PC-9 (cell line): ENCODE results near the gene HEPACAM. TPM values are rescaled to one million over a fixed set of nuclear protein-coding genes. Genes with fewer than 3 reads are reported as not detected.

Experiments
- BruUV-seq: library from RNA; stranded (reverse); fragments of 400-500 nt; replicated peaks from 2 replicates; lab custom pipeline; 2021; lab: Mats Ljungman, UMichigan
- CTCF ChIA-PET: fragments of 300-600 bp; sonication (Branson Sonifier 250); formaldehyde crosslinking; loops from one replicate; lab custom pipeline; 2022; ENCODE audit warnings: antibody characterized with exemption; lab: Charles Lee
- POLR2A ChIA-PET: fragments of 300-600 bp; sonication (Branson Sonifier 250); formaldehyde crosslinking; loops from one replicate; lab custom pipeline; 2022; ENCODE audit warnings: antibody characterized with exemption; ENCODE audit not compliant: unreplicated experiment; lab: Charles Lee
- DNase-seq, 2 experiments: peaks; one replicate each; pipeline versions ENCODE4 v3.0.0 to v3.0.0-alpha.2; 2015 to 2022; ENCODE audit warnings: mixed read lengths in 1 of 2
- H2AFZ ChIP-seq: fragments of 200-600 bp; sonication (generic); 2 replicates; pipeline ENCODE4 v1.8.1; 2017; ENCODE audit warnings: antibody characterized with exemption
- H3F3A ChIP-seq: fragments of 200-600 bp; sonication (generic); 2 replicates; pipeline ENCODE4 v1.8.1; 2017; ENCODE audit warnings: antibody characterized with exemption, mild to moderate bottlenecking, low read depth; ENCODE audit not compliant: insufficient read depth
- H3K27ac ChIP-seq: fragments of 200-600 bp; sonication (generic); 2 replicates; pipeline ENCODE4 v1.6.1; 2016; ENCODE audit warnings: mixed run types
- H3K27me3 ChIP-seq: fragments of 200-600 bp; sonication (generic); 2 replicates; pipeline ENCODE4 v1.6.1; 2016; ENCODE audit warnings: low read depth, mixed run types; ENCODE audit not compliant: insufficient read depth
- H3K36me3 ChIP-seq: fragments of 200-600 bp; sonication (generic); 2 replicates; pipeline ENCODE4 v1.6.1; 2016; ENCODE audit warnings: low read depth, mixed run types
- H3K4me1 ChIP-seq: fragments of 200-600 bp; sonication (generic); replicated peaks from 2 replicates; pipeline ENCODE4 v1.6.1; 2016; ENCODE audit warnings: mixed run types; ENCODE audit not compliant: insufficient read depth
- H3K4me2 ChIP-seq: fragments of 200-600 bp; sonication (generic); 2 replicates; pipeline ENCODE4 v1.6.1; 2017; ENCODE audit warnings: mixed run types
- H3K4me3 ChIP-seq: fragments of 200-600 bp; sonication (generic); 2 replicates; pipeline ENCODE4 v1.6.1; 2016; ENCODE audit warnings: mixed run types
- H3K79me2 ChIP-seq: fragments of 200-600 bp; sonication (generic); 2 replicates; pipeline ENCODE4 v1.6.1; 2017; ENCODE audit warnings: low read depth, mixed run types
- H3K9me2 ChIP-seq: fragments of 200-600 bp; sonication (generic); 2 replicates; pipeline ENCODE4 v1.8.1; 2017; ENCODE audit warnings: mild to moderate bottlenecking; ENCODE audit not compliant: insufficient read depth
- H3K9me3 ChIP-seq: fragments of 200-600 bp; sonication (generic); 2 replicates; pipeline ENCODE4 v1.8.1; 2016; ENCODE audit warnings: low read depth; ENCODE audit not compliant: insufficient read depth
- H4K20me1 ChIP-seq: fragments of 200-600 bp; sonication (generic); 2 replicates; pipeline ENCODE4 v1.8.1; 2017; ENCODE audit not compliant: insufficient read depth
- EZH2 ChIP-seq: fragments of 200-600 bp; sonication (generic); IDR thresholded peaks from 2 replicates; pipeline ENCODE4 v1.8.0; 2017; ENCODE audit warnings: antibody characterized with exemption, low read depth
- intact Hi-C: fragments of 100-400 bp; cut with micrococcal nuclease; formaldehyde crosslinking; loops from one replicate; pipeline ENCODE4 v1.10.0; 2022; ENCODE audit not compliant: unreplicated experiment
- total RNA-seq: library from RNA; stranded (reverse); gene quantifications from 2 replicates; pipeline ENCODE4 v1.2.3, GENCODE V29; 2021
- TF ChIP-seq, protein P1 (sequence below): fragments of 200-600 bp; sonication (generic); conservative IDR thresholded peaks from 2 replicates; pipeline ENCODE4 v1.6.1; 2017; ENCODE audit warnings: mixed run types, antibody characterized with exemption, mild to moderate bottlenecking, moderate library complexity

The HEPACAM gene
- total RNA-seq, 1 experiment from 2014 or later: not detected

DNA sequence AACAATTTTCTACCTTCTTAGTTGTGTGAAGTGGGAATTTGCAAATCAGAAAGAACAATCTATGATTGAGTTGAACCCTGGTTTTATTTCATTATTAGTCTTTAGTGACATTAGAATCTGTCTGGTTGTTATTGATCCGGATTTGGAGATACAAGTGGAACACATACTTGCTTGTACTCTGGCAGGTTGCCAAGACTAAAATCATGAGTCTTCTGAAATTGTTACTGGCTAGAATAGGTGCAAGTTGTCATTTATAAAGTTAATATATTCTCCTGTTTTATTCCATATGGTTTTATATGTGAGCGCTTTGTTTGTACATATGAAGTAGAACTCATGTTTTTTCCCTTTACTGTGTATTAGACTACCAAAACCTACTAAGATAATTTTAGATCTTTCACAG is 41.2 kb upstream of the HEPACAM start:
- Histone ChIP-seq H3K9me2 (no peaks in the 10 kb centered on the region), H3K36me3 (no peaks in the 10 kb centered on the region), H3K9me3 (no peaks in the 10 kb centered on the region), H3K4me3 (no peak overlapping the region), H2AFZ (no peak overlapping the region), H3K4me2 (no peak overlapping the region), H3K27me3 (no peaks in the 10 kb centered on the region), H3F3A (no peaks in the 10 kb centered on the region), H3K4me1 (no peaks in the 10 kb centered on the region), H3K79me2 (no peaks in the 10 kb centered on the region), H4K20me1 (0 out of 2 replicates have a peak, but pooled peaks cover 1% of the 10 kb centered on the region), H3K27ac (no peak overlapping the region)
- TF ChIP-seq EZH2: no peak
- TF ChIP-seq, protein P1, sequence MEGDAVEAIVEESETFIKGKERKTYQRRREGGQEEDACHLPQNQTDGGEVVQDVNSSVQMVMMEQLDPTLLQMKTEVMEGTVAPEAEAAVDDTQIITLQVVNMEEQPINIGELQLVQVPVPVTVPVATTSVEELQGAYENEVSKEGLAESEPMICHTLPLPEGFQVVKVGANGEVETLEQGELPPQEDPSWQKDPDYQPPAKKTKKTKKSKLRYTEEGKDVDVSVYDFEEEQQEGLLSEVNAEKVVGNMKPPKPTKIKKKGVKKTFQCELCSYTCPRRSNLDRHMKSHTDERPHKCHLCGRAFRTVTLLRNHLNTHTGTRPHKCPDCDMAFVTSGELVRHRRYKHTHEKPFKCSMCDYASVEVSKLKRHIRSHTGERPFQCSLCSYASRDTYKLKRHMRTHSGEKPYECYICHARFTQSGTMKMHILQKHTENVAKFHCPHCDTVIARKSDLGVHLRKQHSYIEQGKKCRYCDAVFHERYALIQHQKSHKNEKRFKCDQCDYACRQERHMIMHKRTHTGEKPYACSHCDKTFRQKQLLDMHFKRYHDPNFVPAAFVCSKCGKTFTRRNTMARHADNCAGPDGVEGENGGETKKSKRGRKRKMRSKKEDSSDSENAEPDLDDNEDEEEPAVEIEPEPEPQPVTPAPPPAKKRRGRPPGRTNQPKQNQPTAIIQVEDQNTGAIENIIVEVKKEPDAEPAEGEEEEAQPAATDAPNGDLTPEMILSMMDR: no peak
- CTCF ChIA-PET: no interaction called here
- no peak for DNase-seq
- no TSS peak for BruUV-seq
- POLR2A ChIA-PET: no interaction called here
- intact Hi-C loops: no loop called here

DNA sequence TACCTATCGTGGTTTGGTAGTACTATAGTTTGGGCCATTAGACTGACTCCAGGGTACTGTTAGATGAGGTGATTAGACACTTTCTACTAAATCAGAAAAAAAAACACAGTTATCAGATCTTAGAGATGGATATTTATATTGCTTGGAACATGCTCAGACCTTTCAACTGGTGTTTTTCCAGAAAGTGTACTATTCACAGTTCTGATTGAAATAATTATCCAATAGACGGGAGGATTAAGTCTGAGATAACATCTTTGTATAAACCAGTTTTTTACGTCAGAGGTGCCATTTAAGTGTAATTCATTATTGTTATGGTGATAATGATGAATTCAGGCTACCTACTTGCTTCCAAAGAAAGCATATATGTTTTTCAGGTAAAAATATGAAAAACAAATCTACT is 40.7 kb upstream of the HEPACAM start:
- DNase-seq: no peak
- H3K4me2 ChIP-seq: no peak overlapping the region
- H3K9me2 ChIP-seq: no peaks in the 10 kb centered on the region
- H3F3A ChIP-seq: no peaks in the 10 kb centered on the region
- intact Hi-C loops: no loop called here
- no peaks in the 10 kb centered on the region for H3K79me2 ChIP-seq
- no peak overlapping the region for H3K4me3 ChIP-seq
- POLR2A ChIA-PET: no interaction called here
- no peak overlapping the region for H2AFZ ChIP-seq
- no TSS peak for BruUV-seq
- no peaks in the 10 kb centered on the region for H3K4me1 ChIP-seq
- no peaks in the 10 kb centered on the region for H3K27me3 ChIP-seq
- no peak overlapping the region for H3K27ac ChIP-seq
- CTCF ChIA-PET: no interaction called here
- TF ChIP-seq, protein P1: no peak
- no peak for TF ChIP-seq EZH2
- H4K20me1 ChIP-seq: 0 out of 2 replicates have a peak, but pooled peaks cover 3% of the 10 kb centered on the region
- H3K9me3 ChIP-seq: no peaks in the 10 kb centered on the region
- no peaks in the 10 kb centered on the region for H3K36me3 ChIP-seq

DNA sequence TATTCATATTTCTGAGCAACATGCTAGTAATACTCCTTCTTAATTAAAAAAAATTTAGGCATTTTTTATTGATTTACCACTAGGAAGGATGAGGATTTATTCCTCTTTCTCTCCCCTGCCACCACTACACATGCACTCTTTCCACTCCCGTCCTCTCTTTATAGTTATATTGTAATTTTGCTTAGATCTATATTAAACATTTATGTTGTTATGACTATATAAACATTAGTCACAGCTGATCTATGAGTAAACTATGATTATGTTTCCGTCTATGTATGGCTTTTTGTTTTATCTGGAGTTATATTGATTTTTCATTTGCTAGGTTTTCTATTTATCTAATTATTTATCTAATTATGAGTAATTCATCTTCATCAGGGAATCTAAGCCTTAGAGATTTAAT is 36.0 kb upstream of the HEPACAM start:
- BruUV-seq: no TSS peak
- Histone ChIP-seq H3K79me2 (no peaks in the 10 kb centered on the region), H3F3A (no peaks in the 10 kb centered on the region), H4K20me1 (0 out of 2 replicates have a peak, but pooled peaks cover 3% of the 10 kb centered on the region), H3K27ac (no peak overlapping the region), H3K4me1 (no peaks in the 10 kb centered on the region), H3K9me3 (no peaks in the 10 kb centered on the region), H3K4me2 (no peak overlapping the region), H3K27me3 (no peaks in the 10 kb centered on the region), H3K4me3 (no peak overlapping the region), H2AFZ (no peak overlapping the region), H3K36me3 (no peaks in the 10 kb centered on the region), H3K9me2 (no peaks in the 10 kb centered on the region)
- no peak for TF ChIP-seq EZH2
- TF ChIP-seq, protein P1: no peak
- ChIA-PET CTCF (no interaction called here), POLR2A (no interaction called here)
- DNase-seq: no peak
- intact Hi-C loops: loop anchor here (1.0 kb wide), 1 partner anchor 169 kb away; no protein-coding TSS in a partner anchor
